Panc1 (cell line): ENCODE results near the gene FAM83C.

ENCODE experiments used
- POLR2AphosphoS5 ChIP-seq: IDR thresholded peaks from 2 replicates; pipeline ENCODE4 v1.6.1; 2012; ENCODE audit warnings: mild to moderate bottlenecking, low read depth, low read length, moderate library complexity
- TF ChIP-seq, protein P1 (sequence below), 2 experiments: IDR thresholded peaks; 2 replicates each; pipeline ENCODE4 v1.6.1; 2011 to 2012; ENCODE audit warnings: low read depth in 2 of 2, control low read depth in 1 of 2, low read length in 1 of 2, mild to moderate bottlenecking in 1 of 2, moderate library complexity in 1 of 2; ENCODE audit not compliant: insufficient read depth in 1 of 2
- TF ChIP-seq, protein P2 (sequence below): fragments of 450-650 bp; IDR thresholded peaks from 2 replicates; pipeline ENCODE4 v1.5.1; 2017; ENCODE audit warnings: mild to moderate bottlenecking

DNA sequence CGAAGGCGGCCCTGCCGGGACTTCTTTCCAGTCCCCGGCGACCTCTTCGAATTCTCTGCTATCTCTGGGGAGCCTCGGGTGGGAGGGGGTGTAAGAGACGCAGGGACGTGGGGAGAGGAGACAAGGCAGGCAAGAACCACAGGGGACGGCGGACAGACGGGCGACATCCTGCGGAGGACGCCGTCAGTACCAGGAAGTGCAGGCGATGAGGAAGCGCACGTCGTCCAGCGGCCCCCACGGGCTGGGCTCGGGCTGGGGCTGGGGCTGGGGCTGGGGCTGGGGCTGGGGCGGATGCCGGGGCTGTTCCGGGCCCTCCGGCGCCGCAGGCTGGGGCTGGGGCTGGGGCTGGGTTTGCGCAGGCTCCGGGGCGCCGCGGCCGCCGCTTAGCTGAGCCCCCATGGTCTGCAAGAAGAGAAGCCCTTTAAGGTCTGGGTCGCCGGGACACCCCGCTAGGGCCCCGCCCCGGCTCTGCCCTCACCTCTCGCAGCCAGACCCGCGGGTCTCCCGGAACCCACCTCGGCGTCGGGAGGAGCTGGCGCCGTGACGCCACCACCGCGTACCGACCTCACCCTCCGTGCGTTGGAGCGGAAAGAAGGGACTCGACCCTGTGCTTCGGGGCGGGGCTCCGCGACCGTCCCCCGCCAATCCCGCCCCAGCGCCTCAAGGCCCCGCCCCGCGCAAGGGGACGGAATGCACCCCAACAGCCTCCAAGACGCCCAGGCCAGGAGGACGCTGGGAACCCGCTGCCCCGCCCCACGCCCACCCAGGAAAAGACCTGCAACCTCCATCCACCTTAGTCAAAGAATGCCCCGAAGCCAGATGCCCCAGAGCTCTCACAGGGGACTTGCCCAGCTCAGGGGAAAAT is 14.5 kb downstream of the FAM83C start, which contains the start of gene MMP24OS:
- TF ChIP-seq, protein P1, sequence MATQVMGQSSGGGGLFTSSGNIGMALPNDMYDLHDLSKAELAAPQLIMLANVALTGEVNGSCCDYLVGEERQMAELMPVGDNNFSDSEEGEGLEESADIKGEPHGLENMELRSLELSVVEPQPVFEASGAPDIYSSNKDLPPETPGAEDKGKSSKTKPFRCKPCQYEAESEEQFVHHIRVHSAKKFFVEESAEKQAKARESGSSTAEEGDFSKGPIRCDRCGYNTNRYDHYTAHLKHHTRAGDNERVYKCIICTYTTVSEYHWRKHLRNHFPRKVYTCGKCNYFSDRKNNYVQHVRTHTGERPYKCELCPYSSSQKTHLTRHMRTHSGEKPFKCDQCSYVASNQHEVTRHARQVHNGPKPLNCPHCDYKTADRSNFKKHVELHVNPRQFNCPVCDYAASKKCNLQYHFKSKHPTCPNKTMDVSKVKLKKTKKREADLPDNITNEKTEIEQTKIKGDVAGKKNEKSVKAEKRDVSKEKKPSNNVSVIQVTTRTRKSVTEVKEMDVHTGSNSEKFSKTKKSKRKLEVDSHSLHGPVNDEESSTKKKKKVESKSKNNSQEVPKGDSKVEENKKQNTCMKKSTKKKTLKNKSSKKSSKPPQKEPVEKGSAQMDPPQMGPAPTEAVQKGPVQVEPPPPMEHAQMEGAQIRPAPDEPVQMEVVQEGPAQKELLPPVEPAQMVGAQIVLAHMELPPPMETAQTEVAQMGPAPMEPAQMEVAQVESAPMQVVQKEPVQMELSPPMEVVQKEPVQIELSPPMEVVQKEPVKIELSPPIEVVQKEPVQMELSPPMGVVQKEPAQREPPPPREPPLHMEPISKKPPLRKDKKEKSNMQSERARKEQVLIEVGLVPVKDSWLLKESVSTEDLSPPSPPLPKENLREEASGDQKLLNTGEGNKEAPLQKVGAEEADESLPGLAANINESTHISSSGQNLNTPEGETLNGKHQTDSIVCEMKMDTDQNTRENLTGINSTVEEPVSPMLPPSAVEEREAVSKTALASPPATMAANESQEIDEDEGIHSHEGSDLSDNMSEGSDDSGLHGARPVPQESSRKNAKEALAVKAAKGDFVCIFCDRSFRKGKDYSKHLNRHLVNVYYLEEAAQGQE (IDR thresholded peaks at IDR 0.05; ENCODE audit: insufficient read depth in 1 of 2, low read depth in 2 of 2, low read length in 1 of 2): peak in 1 of 2 experiments; percentile 58; a peak in 1 of 4 replicates
- TF ChIP-seq, protein P2, sequence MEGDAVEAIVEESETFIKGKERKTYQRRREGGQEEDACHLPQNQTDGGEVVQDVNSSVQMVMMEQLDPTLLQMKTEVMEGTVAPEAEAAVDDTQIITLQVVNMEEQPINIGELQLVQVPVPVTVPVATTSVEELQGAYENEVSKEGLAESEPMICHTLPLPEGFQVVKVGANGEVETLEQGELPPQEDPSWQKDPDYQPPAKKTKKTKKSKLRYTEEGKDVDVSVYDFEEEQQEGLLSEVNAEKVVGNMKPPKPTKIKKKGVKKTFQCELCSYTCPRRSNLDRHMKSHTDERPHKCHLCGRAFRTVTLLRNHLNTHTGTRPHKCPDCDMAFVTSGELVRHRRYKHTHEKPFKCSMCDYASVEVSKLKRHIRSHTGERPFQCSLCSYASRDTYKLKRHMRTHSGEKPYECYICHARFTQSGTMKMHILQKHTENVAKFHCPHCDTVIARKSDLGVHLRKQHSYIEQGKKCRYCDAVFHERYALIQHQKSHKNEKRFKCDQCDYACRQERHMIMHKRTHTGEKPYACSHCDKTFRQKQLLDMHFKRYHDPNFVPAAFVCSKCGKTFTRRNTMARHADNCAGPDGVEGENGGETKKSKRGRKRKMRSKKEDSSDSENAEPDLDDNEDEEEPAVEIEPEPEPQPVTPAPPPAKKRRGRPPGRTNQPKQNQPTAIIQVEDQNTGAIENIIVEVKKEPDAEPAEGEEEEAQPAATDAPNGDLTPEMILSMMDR: no peak
- TF ChIP-seq POLR2AphosphoS5: peak; percentile 96
